ENCODE data around the gene APPL2.

Gene APPL2

DNA sequence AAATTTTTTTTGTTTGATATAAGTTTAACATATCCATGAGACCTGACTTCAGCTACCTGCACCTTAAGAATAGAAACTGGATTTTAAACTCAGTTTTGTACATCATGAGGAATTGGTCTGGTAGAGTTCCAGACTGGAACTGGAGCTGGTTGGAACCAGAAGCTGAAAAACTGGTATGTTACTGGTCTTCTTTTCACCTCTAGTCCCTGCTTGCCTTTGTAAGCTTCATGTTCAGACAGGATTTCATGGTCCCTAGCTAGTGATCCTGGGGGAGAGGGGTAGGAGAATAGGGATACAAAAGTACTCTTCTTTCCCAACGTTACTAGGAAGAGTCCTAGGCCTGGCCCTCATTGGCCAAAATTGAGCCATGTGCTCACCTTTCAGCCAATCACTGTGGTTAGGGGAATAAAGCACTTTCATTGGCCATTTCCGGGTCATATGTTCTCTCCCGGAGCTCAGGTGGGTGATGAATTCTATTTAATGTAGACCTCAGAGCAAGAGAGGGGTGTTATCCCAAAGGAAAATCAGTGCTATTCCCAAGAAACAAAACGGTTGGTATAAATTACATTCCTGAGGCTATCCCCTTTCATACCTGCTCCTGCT, 36.9 kb upstream of the APPL2 start:
- Histone ChIP-seq H3K4me1 (ENCODE audit: insufficient read depth, low read length, severe bottlenecking) (no peaks in the 10 kb centered on the region), H3F3A (ENCODE audit: insufficient read depth, low read length) (no peaks in the 10 kb centered on the region), H3K9me3 (ENCODE audit: low read length) (no peaks in the 10 kb centered on the region), H3K36me3 (ENCODE audit: insufficient read depth, low read length) (no peaks in the 10 kb centered on the region), H3K9me2 (ENCODE audit: low read depth, low read length) (no peaks in the 10 kb centered on the region), H2AFZ (ENCODE audit: low read length) (no peak overlapping the region), H4K20me1 (ENCODE audit: insufficient read depth, low read length) (no peaks in the 10 kb centered on the region), H3K9ac (ENCODE audit: low read length) (no peak overlapping the region), H3K27ac (ENCODE audit: low read depth, low read length, poor library complexity, severe bottlenecking) (no peak overlapping the region), H3K79me2 (ENCODE audit: insufficient read depth, low read length) (no peaks in the 10 kb centered on the region), H3K27me3 (ENCODE audit: insufficient read depth, low read length) (no peaks in the 10 kb centered on the region), H3K4me2 (ENCODE audit: low read length) (no peak overlapping the region), H3K4me3 (ENCODE audit: low read depth, low read length, poor library complexity, severe bottlenecking) (no peak overlapping the region)
- no peak for TF ChIP-seq EZH2 (IDR thresholded peaks at IDR 0.05; ENCODE audit: borderline replicate concordance, low read length)
- TF ChIP-seq, protein P1, sequence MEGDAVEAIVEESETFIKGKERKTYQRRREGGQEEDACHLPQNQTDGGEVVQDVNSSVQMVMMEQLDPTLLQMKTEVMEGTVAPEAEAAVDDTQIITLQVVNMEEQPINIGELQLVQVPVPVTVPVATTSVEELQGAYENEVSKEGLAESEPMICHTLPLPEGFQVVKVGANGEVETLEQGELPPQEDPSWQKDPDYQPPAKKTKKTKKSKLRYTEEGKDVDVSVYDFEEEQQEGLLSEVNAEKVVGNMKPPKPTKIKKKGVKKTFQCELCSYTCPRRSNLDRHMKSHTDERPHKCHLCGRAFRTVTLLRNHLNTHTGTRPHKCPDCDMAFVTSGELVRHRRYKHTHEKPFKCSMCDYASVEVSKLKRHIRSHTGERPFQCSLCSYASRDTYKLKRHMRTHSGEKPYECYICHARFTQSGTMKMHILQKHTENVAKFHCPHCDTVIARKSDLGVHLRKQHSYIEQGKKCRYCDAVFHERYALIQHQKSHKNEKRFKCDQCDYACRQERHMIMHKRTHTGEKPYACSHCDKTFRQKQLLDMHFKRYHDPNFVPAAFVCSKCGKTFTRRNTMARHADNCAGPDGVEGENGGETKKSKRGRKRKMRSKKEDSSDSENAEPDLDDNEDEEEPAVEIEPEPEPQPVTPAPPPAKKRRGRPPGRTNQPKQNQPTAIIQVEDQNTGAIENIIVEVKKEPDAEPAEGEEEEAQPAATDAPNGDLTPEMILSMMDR (IDR thresholded peaks at IDR 0.05; ENCODE audit: low read length) = no peak

DNA sequence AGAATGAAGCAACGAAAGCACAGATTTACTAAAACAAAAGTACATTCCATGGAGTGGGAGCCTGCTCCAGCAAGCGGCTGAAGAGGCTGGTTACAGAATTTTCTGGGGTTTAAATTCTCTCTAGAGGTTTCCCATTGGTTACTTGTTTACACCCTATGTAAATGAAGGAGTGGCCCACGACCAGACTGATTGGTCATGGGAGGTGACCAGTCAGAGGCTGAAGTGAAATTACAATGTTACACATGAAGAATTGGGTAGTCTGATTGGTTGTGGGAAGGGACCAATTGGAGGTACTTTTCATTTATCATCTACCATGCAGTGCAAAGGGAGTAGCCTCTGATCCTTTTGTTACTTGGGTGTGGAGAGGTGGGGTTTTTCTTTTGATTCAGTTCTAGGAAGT, 36.2 kb upstream of the APPL2 start:
- H3K9me3 ChIP-seq (ENCODE audit: low read length) = no peaks in the 10 kb centered on the region
- H3K79me2 ChIP-seq (ENCODE audit: insufficient read depth, low read length) = no peaks in the 10 kb centered on the region
- TF ChIP-seq EZH2 (IDR thresholded peaks at IDR 0.05; ENCODE audit: borderline replicate concordance, low read length) = no peak
- TF ChIP-seq, protein P1 (IDR thresholded peaks at IDR 0.05; ENCODE audit: low read length) = no peak
- H3K36me3 ChIP-seq (ENCODE audit: insufficient read depth, low read length) = no peaks in the 10 kb centered on the region
- H3K9me2 ChIP-seq (ENCODE audit: low read depth, low read length) = no peaks in the 10 kb centered on the region
- no peaks in the 10 kb centered on the region for H4K20me1 ChIP-seq (ENCODE audit: insufficient read depth, low read length)
- H2AFZ ChIP-seq (ENCODE audit: low read length) = no peak overlapping the region
- H3K27me3 ChIP-seq (ENCODE audit: insufficient read depth, low read length) = no peaks in the 10 kb centered on the region
- H3K4me3 ChIP-seq (ENCODE audit: low read depth, low read length, poor library complexity, severe bottlenecking) = no peak overlapping the region
- no peak overlapping the region for H3K9ac ChIP-seq (ENCODE audit: low read length)
- H3K4me2 ChIP-seq (ENCODE audit: low read length) = no peak overlapping the region
- H3K4me1 ChIP-seq (ENCODE audit: insufficient read depth, low read length, severe bottlenecking) = no peaks in the 10 kb centered on the region
- no peak overlapping the region for H3K27ac ChIP-seq (ENCODE audit: low read depth, low read length, poor library complexity, severe bottlenecking)
- H3F3A ChIP-seq (ENCODE audit: insufficient read depth, low read length) = no peaks in the 10 kb centered on the region

DNA sequence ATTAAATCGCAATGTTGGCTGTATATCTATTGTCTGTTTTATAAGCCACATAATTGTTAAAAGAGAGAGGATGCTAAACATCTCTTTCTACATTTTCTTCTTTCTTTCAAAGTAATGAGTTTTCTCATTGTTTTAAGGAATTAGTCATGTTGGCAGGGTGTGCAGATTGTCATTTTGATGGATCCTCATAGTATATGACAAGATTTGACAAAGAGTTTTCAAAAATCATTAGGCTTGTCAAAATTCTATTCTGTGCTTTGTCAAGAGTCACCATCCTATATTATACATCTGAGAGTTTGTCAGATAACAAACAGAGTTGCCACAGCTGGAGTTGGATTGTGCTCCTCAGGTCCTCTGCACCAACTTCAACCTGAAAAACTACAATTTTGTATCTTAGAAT, 35.4 kb upstream of the APPL2 start:
- no peaks in the 10 kb centered on the region for H3F3A ChIP-seq (ENCODE audit: insufficient read depth, low read length)
- TF ChIP-seq, protein P1 (IDR thresholded peaks at IDR 0.05; ENCODE audit: low read length) = no peak
- no peak for TF ChIP-seq EZH2 (IDR thresholded peaks at IDR 0.05; ENCODE audit: borderline replicate concordance, low read length)

More for the DNA sequence above, 35.4 kb upstream of the APPL2 start:
- Histone ChIP-seq H3K4me3 (ENCODE audit: low read depth, low read length, poor library complexity, severe bottlenecking) (no peak overlapping the region), H3K36me3 (ENCODE audit: insufficient read depth, low read length) (no peaks in the 10 kb centered on the region), H3K9me3 (ENCODE audit: low read length) (no peaks in the 10 kb centered on the region), H3K9ac (ENCODE audit: low read length) (no peak overlapping the region), H3K9me2 (ENCODE audit: low read depth, low read length) (no peaks in the 10 kb centered on the region), H3K27me3 (ENCODE audit: insufficient read depth, low read length) (no peaks in the 10 kb centered on the region), H3K27ac (ENCODE audit: low read depth, low read length, poor library complexity, severe bottlenecking) (no peak overlapping the region), H4K20me1 (ENCODE audit: insufficient read depth, low read length) (no peaks in the 10 kb centered on the region), H3K4me1 (ENCODE audit: insufficient read depth, low read length, severe bottlenecking) (no peaks in the 10 kb centered on the region), H2AFZ (ENCODE audit: low read length) (no peak overlapping the region), H3K79me2 (ENCODE audit: insufficient read depth, low read length) (no peaks in the 10 kb centered on the region), H3K4me2 (ENCODE audit: low read length) (no peak overlapping the region)

Measured in OCI-LY1 (cell line).